ENCODE measurements around the gene GJA4.
"Not testable (repeated sequence)": the region's sequence is repeated elsewhere in the genome, so short reads cannot be mapped to it uniquely, and the experiment has no call there.

GJA4 gene

GRCh38 chr1:34770891-34771504, 21.8 kb upstream of the GJA4 start:
- no peak for DNase-seq (ENCODE audit: low spot score)

- no peak for DNase-seq (ENCODE audit: low spot score)
Observed at GRCh38 chr1:34771573-34772371, 21.0 kb upstream of the GJA4 start.

- not testable (repeated sequence) for DNase-seq (ENCODE audit: low spot score)
Observed at GRCh38 chr1:34773114-34773513, 19.7 kb upstream of the GJA4 start.

- DNase-seq (ENCODE audit: low spot score) = no peak
Observed at GRCh38 chr1:34774957-34775356, 17.8 kb upstream of the GJA4 start.

GRCh38 chr1:34776911-34777310, 15.9 kb upstream of the GJA4 start:
- no peak for DNase-seq (ENCODE audit: low spot score)

- DNase-seq (ENCODE audit: low spot score) = no peak
Observed at GRCh38 chr1:34777519-34778321, 15.1 kb upstream of the GJA4 start.

GRCh38 chr1:34778381-34778780, 14.4 kb upstream of the GJA4 start:
- no peak for DNase-seq (ENCODE audit: low spot score)

- DNase-seq (ENCODE audit: low spot score) = no peak
Observed at GRCh38 chr1:34779005-34779404, 13.8 kb upstream of the GJA4 start.

- DNase-seq (ENCODE audit: low spot score) = no peak
Observed at GRCh38 chr1:34779526-34779925, 13.3 kb upstream of the GJA4 start.

GRCh38 chr1:34779962-34780361, 12.8 kb upstream of the GJA4 start:
- no peak for DNase-seq (ENCODE audit: low spot score)

GRCh38 chr1:34780528-34780927, 12.3 kb upstream of the GJA4 start:
- no peak for DNase-seq (ENCODE audit: low spot score)

GRCh38 chr1:34781071-34781843, 11.5 kb upstream of the GJA4 start, which contains the start of gene GJB3:
GJB3 (plus strand) TSS chr1:34781214; CDS start chr1:34784763, 3,549 bp downstream.
- peak; percentile 66 for DNase-seq (ENCODE audit: low spot score)

- no peak for DNase-seq (ENCODE audit: low spot score)
Observed at GRCh38 chr1:34781844-34782391, 10.9 kb upstream of the GJA4 start.

- DNase-seq (ENCODE audit: low spot score) = no peak
Observed at GRCh38 chr1:34784751-34785221, 8.0 kb upstream of the GJA4 start.

GRCh38 chr1:34785231-34785874, 7.4 kb upstream of the GJA4 start:
- DNase-seq (ENCODE audit: low spot score) = no peak

- DNase-seq (ENCODE audit: low spot score) = no peak
Observed at GRCh38 chr1:34785875-34786470, 6.8 kb upstream of the GJA4 start.

- DNase-seq (ENCODE audit: low spot score) = peak; percentile 84
Observed at GRCh38 chr1:34786521-34787325, 6.1 kb upstream of the GJA4 start.

GRCh38 chr1:34787461-34788420, 5.1 kb upstream of the GJA4 start:
- DNase-seq (ENCODE audit: low spot score) = peak; percentile 48

GRCh38 chr1:34790985-34791384, 1.8 kb upstream of the GJA4 start:
- no peak for DNase-seq (ENCODE audit: low spot score)
